NCI-H526 (cell line): ENCODE data around the gene VMAC.
"Not testable (repeated sequence)": the region's sequence is repeated elsewhere in the genome, so short reads cannot be mapped to it uniquely, and the experiment has no call there.

ENCODE experiments used
- DNase-seq, 2 experiments: peaks; one replicate each; lab custom pipeline; 2025; lab: John Stamatoyannopoulos, UW

The VMAC gene

GRCh38 chr19:5883157-5883873, 21.4 kb upstream of the VMAC start:
- DNase-seq: not testable (repeated sequence)

GRCh38 chr19:5884065-5884811, 20.4 kb upstream of the VMAC start:
- not testable (repeated sequence) for DNase-seq

DNA sequence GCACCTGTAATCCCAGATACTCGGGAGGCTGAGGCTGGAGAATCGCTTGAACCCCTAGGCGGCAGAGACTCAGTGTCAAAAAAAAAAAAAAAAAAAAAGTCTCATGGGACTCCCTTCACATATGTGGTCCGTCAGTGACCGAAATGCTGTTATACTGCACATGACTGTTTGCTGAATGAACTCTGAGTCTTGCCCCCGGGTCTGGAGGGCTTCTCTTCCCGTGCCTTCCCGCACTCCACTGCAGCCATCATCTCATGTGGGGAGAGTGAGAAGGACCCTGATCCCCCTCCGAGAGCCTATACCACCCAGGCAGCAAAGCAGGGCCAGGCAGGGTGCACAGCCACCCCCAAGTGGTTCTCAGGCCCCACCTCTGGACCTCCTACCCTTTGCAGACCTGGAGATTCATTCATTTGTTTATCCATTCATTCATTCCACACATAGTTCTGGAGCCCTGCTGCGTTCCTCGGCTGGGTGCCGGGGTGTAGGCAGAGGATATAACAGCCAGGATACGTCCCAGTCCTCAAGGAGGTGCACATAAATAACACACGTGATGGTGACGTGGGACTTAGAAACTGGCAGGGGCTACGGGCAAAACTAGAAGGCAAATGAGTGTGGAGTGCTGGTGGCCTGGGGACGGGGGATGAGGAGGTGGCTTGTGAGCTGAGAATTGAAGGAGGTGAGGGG, 15.2 kb upstream of the VMAC start:
- no peak for DNase-seq

DNA sequence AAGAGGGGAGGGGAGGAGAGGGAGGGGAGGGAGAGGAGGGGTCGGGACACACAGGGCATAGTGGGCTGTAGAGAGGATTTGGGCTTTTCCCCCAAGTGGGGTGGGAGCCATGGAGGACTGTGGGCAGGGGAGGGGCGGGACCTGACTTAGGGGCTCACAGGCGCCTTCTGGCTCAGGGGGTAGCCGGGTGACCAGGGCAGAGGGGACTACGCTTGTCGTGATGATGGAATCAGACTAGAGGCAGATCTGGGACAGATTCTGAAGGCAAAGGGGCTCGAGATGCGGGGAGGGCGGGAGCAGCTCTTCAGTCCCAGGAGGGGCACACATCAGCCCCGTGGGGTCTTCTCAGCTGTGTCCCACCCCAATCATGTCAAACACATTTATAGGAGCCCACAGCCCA, 14.6 kb upstream of the VMAC start:
- DNase-seq: no peak

DNA sequence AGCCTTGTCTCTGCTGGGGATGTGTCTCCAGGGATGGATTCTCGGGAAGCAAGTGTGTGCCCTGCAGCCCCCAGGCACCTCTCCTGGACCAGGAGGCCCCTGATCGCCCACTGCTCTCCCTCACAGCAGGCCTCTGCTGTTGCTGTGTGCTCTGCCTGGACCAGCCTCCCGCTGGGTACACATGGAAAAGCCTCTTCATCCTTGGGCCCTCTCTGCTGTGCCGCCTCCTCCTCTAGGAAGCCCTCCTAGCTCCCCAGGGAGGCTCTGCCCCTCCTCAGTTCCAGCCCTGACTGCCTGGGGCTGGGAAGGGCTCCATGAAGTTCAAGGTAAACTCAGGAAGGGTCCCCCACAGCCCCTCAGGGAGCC, 13.1 kb upstream of the VMAC start:
- no peak for DNase-seq

GRCh38 chr19:5891938-5892771, 12.5 kb upstream of the VMAC start:
- DNase-seq: peak in 1 of 2 experiments; percentile 22

- no peak for DNase-seq
Measured at GRCh38 chr19:5892772-5893275, 11.8 kb upstream of the VMAC start.

- DNase-seq: no peak
Measured at GRCh38 chr19:5893296-5893903, 11.3 kb upstream of the VMAC start.

- DNase-seq: no peak
Measured at GRCh38 chr19:5893907-5894703, 10.6 kb upstream of the VMAC start.

DNA sequence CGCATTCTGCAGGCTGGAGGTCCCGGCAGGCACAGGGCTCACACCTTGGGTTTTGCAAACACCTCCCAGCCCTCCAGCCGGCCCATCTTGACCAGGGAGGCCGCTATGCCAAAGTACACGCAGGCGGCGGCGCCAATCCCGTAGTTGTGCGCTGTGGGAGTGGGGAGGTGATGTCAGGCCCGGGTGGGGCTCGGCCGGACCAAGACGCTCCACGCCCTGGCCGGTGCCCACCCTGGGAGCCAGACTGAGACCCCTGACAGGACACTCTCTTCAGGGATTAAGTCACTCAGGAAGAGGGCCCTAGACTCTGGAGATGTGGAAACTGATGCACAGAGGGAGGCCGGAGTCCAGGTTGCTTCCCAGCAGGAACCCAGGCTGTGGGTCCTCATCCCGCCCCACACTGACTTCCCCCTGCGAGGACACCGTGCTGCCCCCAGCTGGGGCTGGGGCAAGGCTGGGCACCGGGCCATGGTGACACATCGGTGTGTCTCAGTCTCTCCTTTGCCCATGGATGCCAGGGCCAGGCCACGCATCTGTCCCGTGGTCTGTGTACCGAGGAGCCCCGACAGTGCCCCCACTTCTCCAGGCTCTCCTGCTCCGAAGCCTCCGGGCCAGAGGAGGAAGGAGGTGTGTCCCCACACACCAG, 9.8 kb upstream of the VMAC start:
- DNase-seq: no peak

GRCh38 chr19:5895409-5895808, 9.3 kb upstream of the VMAC start:
- no peak for DNase-seq

GRCh38 chr19:5895890-5896289, 8.8 kb upstream of the VMAC start:
- no peak for DNase-seq

DNA sequence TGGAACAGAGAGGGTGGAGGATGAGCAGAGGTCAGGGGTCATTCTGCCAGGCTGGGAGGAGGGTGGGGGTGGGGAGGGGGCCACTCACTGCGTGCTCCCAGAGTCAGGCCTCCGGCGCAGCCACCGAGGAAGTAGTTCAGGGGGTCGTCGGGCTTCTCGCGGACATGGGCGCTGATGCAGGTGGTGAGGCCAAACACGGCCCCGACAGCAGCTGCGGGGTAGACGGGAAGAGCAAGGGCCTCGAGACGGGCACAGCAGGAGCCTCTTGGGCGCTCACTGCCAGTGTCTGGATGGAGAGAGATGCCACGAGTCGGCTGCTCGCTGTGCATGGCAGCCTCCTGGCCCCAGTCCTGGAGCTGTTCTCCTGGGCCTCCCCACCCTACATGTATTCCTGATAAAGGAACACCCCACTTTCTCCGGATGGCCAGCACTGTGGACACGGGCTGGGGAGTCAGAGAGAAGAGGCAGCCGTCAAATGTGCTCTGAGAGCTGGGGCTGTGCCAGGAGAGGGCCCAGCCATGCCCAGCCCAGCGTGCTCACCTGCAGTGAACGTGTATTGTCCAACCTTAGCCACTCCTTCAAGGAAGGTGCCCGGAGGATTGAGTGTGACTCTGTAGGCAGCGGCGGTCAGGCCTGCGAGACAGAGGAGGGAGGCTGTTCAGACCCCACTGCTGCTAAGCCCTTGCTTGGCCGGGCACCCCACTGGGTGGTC, 8.2 kb upstream of the VMAC start:
- DNase-seq: no peak

GRCh38 chr19:5897189-5897969, 7.3 kb upstream of the VMAC start:
- no peak for DNase-seq

GRCh38 chr19:5899728-5900526, 4.7 kb upstream of the VMAC start:
- DNase-seq: no peak

DNA sequence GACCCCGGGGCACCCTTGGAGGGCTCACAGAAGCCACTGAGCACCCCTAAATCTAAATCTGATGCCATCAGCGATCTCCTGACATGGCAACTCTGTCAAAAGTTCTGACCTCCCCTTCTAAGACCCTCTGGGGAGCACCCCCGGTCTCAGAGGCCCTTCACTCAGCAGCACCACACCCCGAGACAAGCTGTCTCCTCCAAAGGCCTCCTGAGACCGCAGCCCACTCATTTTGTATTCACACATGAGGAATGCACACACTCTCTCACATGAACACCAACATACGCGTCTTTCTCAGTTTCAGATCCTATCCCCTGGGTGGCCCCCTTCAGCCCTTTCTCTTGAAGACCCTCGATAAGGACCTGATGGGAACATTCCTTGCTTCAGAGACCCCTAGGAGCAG, 3.7 kb upstream of the VMAC start:
- no peak for DNase-seq

GRCh38 chr19:5903056-5903623, 1.5 kb upstream of the VMAC start:
- DNase-seq: no peak
